Stimulated activated CD8-positive, alpha-beta memory T cell treated with anti-CD3 and anti-CD28 coated beads, Interleukin-4, amount 100 ng/mL, for 24 hours (primary cell): ENCODE results near the gene GTF2H1.

Source experiments
- DNase-seq: peaks from one replicate; pipeline ENCODE4 v3.0.0-alpha.2; 2020; ENCODE audit warnings: low read depth

Gene GTF2H1

DNA sequence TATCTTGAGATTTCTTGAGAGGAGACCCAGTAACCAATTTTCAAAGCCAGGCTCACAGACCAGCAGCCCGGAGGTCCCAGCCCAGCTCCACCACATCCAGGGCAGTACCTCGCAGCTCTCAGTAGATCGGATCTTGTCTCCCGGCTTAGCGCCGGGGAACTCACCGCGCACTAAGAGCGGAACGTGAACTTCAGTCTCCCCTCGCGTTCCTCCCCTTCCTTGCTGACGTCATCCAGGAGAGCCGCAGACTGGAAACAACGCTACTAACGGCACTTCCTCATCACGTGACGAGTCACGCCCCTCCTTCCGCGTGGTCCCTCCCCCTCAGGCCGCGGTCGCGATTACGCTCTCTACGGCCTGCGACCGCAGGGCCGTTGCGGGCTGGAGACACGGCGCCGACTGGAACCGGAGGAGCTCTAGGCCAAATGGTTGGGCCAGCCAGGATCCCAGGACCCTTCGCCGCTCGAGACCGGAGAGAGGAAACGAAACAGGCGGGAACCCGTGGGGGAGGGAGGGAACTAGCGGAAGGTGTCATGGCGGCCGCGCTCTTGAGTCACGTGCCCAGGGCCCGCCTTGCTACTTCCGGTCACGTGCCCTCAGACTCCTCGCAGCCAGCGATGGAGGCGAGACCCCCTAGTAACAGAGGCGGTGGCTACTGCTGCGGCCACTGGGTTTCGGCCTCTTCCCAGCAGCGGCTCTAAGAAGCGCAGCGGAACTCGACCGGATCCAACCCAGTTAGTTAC lies at the start of gene GTF2H1, which contains the start of gene HPS5:
TSS of gene GTF2H1 (plus strand) at position 599 of the 743 bp plus-strand sequence. CDS start 10,508 bp downstream, outside the sequence.
TSS of gene HPS5 (minus strand) at position 172 of the 743 bp plus-strand sequence. CDS start 4,282 bp downstream, outside the sequence.
- peak; percentile 91 for DNase-seq

DNA sequence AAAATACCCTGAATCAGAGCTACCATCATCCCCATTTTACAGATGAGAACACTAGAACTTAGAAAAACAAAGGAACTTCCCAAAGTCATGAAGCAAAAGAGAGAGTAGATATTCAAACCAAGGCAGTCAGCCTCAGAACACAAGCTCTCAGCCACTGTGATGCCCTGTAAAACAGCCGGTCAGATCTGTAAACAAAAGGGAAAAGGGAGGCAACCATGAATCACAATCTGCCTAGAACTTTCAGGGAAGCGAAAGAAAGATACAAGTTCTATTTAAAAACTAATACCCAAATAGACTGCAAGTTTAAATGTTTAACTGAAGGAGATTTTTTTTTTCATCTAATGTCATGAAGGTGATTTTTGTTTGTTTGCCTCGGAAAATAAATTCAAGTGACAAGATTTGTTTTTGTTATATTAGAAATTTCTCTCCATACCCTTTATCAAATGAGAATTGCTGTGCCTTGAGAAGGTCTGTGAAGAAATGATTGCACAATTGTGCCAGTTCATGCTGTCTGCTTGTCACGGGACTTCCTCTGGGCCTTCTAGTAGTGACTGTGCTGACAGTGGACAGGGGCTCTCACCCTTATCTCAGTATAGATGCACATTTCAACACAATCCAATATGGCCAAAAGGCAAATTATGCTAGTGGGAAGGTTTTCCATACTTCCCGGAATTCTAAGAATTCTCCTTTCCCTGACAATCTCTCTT lies 44.6 kb upstream of the GTF2H1 start:
- no peak for DNase-seq

DNA sequence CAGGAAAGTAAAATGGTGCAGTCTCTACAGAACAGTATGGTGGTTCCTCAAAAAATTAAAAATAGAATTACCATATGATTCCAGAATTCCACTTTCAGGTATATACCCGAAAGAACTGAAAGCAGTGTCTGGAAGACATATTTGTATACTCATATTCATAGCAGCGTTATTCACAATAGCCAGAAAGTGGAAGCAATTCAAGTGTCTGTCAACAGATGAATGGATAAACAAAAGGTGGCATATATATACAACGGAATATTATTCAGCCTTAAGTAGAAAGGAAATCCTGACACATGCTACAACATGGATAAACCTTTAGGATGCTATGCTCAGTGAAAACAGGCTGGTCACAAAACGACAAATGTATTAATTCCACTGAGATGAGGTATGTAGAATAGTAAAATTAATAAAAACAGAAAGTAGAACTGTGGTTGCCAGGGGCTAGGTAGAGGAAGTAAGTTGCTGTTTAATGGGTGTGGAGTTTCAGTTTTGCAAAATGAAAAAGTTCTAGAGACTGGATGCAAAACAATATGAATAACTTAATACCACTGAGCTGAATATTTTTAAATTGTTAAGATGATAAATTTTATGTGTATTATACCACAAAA lies 41.8 kb upstream of the GTF2H1 start:
- no peak for DNase-seq

DNA sequence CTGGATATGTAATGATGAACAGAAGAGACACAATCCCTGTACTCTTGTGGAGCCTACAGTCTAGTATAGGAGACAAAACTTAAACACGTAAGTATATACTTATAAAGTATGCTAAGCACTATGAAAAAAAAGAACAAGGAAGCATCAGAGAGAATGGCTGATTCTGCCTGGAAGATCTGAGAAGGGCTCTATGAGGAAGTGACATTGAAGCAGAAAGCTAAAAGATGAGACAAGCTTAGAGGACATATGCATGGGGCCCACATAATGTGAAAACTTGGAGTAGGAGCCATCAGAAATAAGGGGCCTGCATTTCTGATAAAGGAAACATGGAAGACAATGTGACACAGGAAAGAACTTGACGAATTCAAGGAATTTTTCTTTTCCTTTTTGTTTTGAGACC lies 39.7 kb upstream of the GTF2H1 start:
- no peak for DNase-seq

DNA sequence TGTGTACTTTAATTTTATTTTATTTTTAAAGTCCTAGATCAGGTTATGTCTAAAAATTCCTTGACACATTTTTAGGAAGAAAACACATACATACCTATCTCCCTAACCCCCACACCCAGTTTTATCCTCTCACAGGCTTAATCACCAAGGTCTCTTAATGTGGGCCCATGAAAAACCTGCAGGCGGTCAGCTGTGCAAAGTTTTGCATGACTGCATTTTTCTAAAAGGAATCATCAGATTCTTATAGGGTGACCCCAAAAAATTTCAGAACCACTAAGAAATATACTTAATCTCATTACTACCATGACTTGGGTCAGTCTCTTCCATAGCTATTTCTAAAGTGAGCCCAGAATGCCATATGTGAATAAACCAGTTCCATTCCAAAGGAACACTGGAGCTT lies 36.5 kb upstream of the GTF2H1 start:
- no peak for DNase-seq

DNA sequence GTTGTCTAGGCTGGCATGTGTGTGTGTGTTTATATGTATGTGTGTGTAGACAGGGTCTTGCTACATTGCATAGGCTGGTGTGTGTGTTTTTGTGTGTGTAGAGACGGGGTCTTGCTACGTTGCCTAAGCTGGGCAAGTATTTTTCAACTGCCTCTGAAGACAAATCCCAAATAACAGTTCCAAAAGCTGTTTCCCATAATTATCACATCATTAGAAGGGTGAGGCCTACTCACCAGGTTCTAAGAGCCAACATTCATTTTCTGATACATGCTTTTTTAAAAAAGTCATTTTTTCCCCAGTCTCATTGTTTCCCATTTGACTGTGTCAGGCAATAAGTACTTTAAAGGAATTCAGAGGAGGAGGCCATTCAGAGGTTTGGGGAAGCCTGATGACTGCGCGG lies 33.5 kb upstream of the GTF2H1 start:
- no peak for DNase-seq

DNA sequence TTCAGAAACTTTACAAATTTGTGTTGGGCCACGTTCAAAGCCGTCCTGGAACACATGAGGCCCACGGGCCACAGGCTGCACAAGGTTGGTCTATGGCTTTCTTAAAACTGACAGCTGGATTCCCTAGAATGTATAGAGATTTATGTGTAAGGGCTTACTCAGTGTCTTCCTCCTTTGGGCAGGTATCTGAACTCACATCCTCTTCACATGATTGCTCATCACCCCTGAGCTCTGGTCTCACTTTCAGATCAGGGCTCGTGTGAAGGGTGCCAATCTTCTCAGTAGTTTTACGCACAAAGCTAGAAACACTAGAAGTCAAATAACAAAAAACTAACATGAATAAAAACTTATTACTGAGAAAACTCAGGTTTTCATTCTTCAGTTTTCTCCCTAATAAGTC lies 27.5 kb upstream of the GTF2H1 start:
- DNase-seq: no peak

DNA sequence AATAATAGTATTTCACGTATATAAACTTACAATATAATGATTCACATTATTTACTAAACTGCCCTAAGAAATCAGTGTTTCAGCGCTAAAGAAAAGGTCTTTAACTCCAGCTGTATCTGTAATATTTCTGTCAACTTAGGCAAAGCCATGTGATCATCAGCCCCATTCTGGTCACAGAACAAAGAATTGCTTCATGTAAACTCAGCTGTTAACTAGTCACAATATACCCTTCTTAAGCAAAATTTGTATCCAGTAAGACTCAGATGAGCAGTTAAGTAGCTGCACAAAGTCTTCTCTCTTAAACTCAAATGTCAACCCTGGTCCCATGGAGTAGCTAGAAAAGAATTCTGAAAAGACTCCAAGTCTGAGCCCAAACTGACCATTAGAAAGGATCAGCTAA lies 27.1 kb upstream of the GTF2H1 start:
- DNase-seq: no peak

DNA sequence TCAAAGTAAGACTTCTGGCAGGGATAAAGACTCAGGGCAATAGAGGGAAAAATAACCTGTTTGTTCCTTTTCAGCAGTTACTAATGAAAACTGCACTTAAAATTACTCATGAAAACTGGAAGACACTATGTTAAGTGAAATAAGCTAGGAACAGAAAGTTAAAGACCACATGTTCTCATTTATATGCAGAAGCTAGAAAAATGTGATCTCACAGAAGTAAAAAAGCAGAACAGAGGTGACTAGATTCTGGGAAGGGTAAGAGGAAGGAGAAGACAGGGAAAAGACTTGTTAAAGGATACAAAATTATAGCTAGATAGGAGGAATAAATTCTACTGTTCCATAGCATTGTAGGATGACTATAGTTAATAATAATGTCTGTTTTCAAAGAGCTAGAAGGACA lies 22.6 kb upstream of the GTF2H1 start:
- DNase-seq: no peak

DNA sequence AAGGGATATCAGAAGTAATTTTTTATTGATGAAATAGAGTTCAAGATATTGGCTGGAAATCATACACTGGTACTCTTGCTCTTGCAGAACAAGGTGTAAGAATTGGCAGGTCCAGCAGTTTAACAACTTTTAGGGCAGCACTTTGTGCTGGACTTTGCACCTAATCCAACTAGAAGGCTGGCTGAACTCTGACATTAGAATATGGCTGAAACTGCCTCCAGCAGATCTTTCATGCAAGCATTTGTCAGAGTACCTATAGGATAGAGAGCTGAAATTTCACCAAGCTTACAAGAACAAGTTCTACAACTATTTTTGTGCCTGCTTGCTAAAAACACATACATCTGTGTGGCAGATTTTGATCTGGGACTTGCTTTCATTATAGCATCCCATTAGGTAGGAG lies 17.6 kb upstream of the GTF2H1 start:
- DNase-seq: no peak

DNA sequence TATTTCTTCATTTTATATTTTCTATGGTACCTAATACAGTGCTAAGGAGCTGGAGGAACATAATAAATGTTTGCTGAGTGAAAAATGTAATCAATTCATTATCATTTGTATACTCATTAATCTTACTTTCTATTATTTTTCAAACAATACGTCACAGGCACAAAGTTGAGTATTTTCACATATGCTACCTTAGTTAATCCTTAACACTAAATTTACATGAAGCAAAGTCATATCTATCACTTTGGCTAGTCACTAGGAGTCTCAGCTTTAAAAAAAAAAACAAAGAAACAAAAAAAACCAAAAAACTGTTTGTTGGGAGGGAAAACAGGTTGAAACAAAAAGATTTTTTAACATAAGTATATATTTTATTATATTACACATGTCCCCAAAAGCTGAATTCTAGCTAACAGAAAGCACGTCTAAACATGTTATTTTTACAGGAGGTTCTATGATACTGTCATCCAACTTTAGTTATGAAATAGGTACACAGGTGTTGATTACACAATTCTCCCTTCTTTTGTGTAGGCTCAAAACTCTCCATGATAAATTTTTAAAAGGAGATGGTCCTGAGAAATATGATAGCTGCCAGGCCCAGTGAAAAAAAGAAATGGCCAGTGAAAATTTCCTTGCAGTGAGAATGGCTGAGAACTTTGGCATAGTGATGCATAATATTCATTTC lies 14.8 kb upstream of the GTF2H1 start:
- DNase-seq: no peak

DNA sequence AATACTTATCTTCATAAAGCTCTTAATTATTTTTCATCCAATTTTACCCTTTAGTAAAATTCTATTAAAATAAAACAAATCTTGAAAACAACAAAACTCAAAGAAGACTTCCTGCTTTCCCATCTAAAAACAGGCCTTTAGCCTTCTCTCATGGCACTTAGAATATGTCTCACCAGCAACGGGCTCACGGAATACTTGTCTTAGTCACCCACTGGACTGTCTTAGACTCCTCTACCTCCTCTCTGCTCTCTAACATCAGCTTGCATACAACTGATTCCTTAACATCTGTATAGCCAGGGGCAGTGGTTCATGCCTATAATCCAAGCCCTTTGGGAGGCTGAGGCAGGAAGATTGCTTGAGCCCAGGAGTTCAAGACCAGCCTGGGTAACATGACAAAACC lies 14.1 kb upstream of the GTF2H1 start:
- no peak for DNase-seq

DNA sequence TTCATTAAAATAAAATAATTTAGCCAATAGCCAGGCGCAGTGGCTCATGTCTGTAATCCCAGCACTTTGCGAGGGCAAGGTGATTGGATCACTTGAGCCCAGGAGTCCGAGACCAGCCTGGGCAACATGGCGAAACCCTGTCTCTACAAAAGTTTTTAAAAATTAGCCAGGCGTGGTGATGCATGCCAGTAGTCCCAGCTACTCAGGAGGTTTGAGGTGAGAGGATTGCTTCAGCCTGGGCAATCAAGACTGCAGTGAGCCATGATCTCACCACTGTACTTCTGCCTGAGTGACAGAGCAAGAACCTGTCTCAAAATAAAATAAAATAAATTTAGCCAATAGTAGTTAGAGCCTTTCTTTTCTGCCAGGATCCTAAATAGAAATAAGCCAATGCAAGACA lies 12.7 kb upstream of the GTF2H1 start:
- no peak for DNase-seq

DNA sequence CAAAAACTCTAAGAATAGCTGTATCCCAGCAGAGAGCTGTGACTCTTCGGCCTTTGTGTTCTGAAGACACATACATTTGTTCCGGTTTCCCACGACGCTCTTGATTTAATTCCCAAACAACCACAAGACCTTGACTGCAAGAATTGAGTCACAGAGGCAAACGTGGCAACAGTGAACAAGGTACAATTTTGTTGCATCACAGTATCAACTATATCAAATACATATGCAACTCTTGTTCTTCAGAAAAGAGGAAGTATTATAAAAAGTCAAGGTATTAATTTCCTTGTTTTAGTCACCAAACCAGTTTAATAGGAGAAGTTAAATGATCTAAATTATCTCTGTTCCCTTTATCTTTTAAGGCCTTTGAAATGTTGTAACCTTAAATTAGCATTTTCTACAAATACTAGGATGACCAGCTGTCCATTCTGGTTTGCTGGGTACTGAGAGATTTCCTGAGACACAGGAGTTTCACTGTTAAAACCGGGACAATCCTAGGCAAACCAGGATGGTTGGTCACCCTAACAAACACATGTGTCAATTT lies 11.5 kb upstream of the GTF2H1 start:
- no peak for DNase-seq

DNA sequence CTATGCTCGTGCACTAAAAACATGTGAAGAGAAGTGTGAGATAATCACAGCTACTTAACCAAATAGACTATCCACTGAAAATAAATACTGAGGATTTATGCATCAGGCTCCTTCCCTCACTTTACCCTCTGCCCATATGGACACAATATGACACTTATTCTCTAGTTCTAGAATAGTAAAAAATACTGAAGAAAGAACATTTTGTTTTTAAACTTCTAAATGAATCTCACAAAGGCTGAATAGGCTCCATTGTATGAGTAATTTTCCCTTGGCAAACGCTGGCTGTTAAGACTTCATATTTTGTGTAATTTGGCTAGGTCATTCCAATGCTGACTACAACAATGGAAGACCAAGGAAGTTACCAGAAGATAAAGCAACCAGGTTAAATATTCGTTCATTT lies 10.4 kb upstream of the GTF2H1 start:
- no peak for DNase-seq

DNA sequence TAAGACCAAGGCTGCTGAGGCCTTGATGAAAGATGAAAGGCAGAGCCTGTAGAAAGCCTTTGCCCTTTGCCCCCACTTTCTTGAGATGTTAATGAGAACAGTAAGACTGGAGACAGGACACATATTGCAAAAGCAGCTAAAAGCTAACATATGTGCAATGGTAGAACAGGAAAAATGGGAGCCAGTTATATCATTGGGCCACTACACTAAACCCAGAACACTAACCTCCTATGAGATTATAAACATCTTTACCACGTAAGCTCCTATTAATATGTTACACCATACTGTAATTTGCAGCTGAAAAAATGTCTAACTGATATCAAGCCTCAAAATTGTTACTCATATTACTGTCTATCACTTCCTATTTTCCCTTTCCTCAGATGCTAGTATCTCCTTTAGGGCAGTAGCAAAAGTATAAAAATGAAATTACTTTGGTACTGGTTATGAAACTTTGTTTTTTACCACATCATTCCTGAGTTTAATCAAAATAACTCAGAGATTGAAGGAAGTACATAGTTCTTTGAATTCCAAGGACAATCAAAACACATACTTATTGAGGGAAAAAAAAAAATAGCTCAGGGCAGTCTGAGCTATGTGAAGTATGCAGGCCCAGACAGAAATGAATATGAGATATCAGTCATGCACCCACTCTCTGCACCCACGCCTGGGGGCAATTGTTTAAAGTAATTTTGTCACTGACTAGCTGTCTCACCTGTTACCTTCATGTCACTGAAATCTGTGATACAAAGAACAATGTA lies 9.5 kb upstream of the GTF2H1 start:
- no peak for DNase-seq

DNA sequence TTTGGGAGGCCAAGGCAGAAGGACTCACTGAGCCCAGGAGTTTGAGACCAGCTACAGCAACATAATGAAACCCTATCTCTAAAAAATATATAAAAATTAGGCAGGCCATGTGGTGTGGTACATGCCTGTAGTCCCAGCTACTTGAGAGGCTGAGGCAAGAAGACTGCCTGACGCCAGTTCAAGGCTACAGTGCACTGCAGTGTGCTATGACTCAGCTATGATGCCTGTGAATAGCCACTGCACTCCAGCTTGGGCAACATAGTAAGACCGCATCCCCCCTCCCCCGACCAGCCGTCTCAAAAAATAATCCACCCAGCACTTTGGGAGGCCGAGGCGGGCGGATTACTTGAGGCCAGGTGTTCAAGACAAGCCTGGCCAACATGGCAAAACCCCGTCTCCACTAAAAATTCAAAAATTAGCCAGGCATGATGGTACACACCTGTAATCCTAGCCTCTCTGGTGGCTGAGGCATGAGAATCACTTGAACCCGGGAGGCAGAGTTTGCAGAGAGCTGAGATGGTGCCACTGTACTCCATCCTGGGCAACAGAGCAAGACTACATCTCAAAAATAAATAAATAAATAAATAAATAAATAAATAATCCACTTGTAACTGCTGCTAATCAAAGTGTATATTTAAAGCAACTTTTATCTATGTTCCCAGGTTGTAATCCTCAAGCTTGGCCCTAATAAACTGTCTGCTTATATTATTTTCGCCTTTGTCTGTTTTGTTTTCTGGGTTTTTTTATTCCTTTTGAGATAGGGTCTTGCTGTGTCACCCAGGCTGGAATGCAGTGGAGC lies 8.2 kb upstream of the GTF2H1 start:
- no peak for DNase-seq

DNA sequence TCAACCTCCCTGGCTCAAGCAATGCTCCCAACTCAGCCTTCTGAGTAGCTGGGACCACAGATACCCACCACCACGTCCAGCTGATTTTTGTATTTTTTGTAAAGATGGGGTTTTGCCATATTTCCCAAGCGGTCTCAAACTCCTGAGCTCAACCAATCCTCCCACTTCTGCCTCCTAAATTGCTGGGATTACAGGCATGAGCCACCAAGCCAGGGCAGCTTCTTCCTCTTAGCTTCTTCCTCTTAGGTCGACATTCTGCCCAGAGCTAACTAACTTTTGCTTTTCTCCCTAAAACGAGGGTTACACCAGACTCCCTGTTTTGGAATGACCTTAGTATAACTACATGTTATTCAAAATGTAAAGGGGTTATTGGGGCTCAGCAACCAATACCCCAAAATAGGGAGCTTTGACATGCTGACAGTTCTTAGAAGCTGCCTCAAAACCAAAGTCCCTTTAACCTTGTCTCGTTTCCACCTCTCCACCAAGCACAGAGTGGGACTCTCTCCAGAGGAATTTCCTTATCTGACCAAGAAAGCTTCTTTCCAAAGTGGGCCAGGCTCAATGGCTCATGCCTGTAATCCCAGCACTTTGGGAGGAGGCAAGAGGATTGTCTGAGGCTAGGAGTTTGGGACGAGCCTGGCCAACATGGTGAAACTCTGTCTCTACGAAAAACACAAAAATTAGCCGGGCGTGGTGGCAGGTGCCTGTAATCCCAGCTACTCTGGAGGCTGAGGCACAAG lies 7.4 kb upstream of the GTF2H1 start:
- no peak for DNase-seq

DNA sequence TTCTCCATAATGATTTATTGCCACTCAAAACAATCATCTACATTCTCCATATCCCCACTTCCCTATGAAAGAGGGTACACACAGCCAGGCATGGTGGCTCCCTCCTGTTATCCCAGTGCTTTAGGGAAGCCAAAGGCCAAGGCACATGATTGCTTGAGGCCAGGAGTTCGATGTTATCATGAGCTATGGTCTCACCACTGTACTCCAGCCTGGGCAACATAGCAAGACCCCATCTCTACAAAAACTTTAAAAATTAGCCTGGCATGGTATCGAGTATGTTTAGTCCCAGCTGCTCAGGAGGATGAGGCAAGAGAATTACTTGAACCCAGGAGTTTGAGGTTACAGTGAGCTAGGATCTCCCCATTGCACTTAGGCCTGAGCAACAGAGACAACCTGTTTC lies 6.5 kb upstream of the GTF2H1 start:
- DNase-seq: no peak

DNA sequence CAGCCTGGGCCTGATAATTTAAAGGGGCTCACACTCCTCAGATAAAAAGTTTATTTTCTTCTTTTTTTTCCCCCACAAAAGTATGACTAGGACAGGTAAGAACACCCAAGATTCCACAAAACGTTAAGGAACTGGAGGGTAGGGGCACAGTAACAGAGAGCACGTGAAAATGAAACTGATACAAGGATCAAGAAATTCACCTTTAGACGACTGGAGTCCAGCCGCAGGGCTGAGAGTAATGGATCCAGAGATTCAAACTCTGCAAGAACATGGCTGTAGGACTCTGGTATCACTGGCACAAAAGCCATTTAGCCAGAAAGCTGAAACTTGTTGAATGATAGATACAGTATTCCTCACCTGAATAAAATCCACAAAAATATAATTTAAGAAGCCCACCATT lies 4.8 kb upstream of the GTF2H1 start:
- no peak for DNase-seq
